ENCODE data around the gene ERP27.

ERP27 gene

DNA sequence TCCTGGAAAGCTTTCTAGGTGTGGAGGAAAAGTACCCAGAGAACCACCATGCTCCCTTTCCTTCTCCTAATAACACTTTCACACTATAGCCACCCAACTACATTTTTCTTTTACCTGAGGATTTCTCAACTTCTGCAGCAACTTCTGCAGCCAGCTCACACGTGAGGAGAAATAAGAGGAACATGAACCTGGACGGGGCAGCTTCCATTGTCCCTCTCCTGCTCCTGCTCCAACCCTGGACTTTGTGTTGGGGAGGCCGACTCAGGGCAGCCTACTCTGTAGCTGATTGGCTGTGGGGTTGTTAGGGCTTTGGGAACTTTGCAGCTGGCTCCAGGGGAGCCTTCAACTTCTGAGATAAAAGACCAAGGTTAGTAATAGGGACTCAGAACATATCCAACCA, at the start of gene ERP27:
ERP27 (minus strand) TSS at position 237 of the 400 bp plus-strand sequence; CDS start at position 208, 29 bp downstream.
- Histone ChIP-seq H3K9me3 (replicated peaks; ENCODE audit: insufficient read depth, low read length) (no peaks in the 10 kb centered on the region), H4K20me1 (ENCODE audit: insufficient read depth, low read length) (no peaks in the 10 kb centered on the region), H3K4me2 (ENCODE audit: low read depth, low read length) (no peak within 1 kb of the TSS), H3K36me3 (replicated peaks; ENCODE audit: insufficient read depth, low read length) (no peaks in the 10 kb centered on the region), H3K79me2 (ENCODE audit: low read length) (no peaks in the 10 kb centered on the region), H3K9me2 (replicated peaks; ENCODE audit: insufficient read depth, low read length) (no peaks in the 10 kb centered on the region), H3K4me1 (ENCODE audit: low read length) (no peaks in the 10 kb centered on the region), H3K9ac (ENCODE audit: low read length) (no peak within 1 kb of the TSS), H3F3A (ENCODE audit: insufficient read depth, low read length) (no peaks in the 10 kb centered on the region), H2AFZ (ENCODE audit: low read length) (no peak within 1 kb of the TSS), H3K4me3 (ENCODE audit: low read length) (no peak within 1 kb of the TSS), H3K27ac (ENCODE audit: low read length) (no peak within 1 kb of the TSS), H3K27me3 (replicated peaks; ENCODE audit: insufficient read depth, low read length) (no peaks in the 10 kb centered on the region)
- no peak for TF ChIP-seq EZH2 (optimal IDR thresholded peaks at IDR 0.05; ENCODE audit: low read depth, low read length)
- TF ChIP-seq EZH2phosphoT487 (IDR thresholded peaks at IDR 0.05; ENCODE audit: low read length), result no peak
- DNase-seq, result no peak

DNA sequence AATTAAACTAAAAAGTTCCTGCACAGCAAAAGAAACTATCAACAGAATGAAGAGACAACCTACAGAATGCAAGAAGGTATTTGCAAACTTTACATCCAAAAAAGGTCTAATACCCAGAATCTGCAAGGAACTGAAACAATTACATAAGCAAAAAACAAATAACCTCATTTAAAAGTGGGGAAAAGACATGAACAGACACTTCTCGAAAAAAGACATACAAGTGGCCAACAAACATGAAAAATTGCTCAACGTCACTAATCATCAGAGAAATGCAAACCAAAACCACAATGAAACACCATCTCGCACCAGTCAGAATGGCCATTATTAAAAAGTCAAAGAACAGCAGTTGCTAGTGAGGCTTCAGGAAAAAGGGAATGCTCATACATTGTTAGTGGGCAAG, 49.7 kb upstream of the ERP27 start:
- TF ChIP-seq EZH2phosphoT487 (IDR thresholded peaks at IDR 0.05; ENCODE audit: low read length) (no peak), EZH2 (optimal IDR thresholded peaks at IDR 0.05; ENCODE audit: low read depth, low read length) (no peak)
- TF ChIP-seq, protein P1, sequence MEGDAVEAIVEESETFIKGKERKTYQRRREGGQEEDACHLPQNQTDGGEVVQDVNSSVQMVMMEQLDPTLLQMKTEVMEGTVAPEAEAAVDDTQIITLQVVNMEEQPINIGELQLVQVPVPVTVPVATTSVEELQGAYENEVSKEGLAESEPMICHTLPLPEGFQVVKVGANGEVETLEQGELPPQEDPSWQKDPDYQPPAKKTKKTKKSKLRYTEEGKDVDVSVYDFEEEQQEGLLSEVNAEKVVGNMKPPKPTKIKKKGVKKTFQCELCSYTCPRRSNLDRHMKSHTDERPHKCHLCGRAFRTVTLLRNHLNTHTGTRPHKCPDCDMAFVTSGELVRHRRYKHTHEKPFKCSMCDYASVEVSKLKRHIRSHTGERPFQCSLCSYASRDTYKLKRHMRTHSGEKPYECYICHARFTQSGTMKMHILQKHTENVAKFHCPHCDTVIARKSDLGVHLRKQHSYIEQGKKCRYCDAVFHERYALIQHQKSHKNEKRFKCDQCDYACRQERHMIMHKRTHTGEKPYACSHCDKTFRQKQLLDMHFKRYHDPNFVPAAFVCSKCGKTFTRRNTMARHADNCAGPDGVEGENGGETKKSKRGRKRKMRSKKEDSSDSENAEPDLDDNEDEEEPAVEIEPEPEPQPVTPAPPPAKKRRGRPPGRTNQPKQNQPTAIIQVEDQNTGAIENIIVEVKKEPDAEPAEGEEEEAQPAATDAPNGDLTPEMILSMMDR (IDR thresholded peaks at IDR 0.05; ENCODE audit: low read length), result no peak
- Histone ChIP-seq H4K20me1 (ENCODE audit: insufficient read depth, low read length) (no peaks in the 10 kb centered on the region), H3K4me2 (ENCODE audit: low read depth, low read length) (peak overlapping the region; percentile 22; the same call in 1 of the 2 replicates), H3K4me3 (ENCODE audit: low read length) (0 out of 2 replicates have a peak overlapping the region, but pooled peaks have one; percentile 11), H3K79me2 (ENCODE audit: low read length) (no peaks in the 10 kb centered on the region), H3K9ac (ENCODE audit: low read length) (no peak overlapping the region), H2AFZ (ENCODE audit: low read length) (0 out of 2 replicates have a peak overlapping the region, but pooled peaks have one; percentile 29), H3K9me3 (replicated peaks; ENCODE audit: insufficient read depth, low read length) (no peaks in the 10 kb centered on the region), H3K27ac (ENCODE audit: low read length) (peak overlapping the region; percentile 11; the same call in 1 of the 2 replicates), H3K4me1 (ENCODE audit: low read length) (peaks cover 36% of the 10 kb centered on the region), H3K27me3 (replicated peaks; ENCODE audit: insufficient read depth, low read length) (no peaks in the 10 kb centered on the region), H3K9me2 (replicated peaks; ENCODE audit: insufficient read depth, low read length) (no peaks in the 10 kb centered on the region), H3F3A (ENCODE audit: insufficient read depth, low read length) (peaks cover 7% of the 10 kb centered on the region; the same call in 1 of the 2 replicates), H3K36me3 (replicated peaks; ENCODE audit: insufficient read depth, low read length) (no peaks in the 10 kb centered on the region)
- peak; percentile 26 for DNase-seq

DNA sequence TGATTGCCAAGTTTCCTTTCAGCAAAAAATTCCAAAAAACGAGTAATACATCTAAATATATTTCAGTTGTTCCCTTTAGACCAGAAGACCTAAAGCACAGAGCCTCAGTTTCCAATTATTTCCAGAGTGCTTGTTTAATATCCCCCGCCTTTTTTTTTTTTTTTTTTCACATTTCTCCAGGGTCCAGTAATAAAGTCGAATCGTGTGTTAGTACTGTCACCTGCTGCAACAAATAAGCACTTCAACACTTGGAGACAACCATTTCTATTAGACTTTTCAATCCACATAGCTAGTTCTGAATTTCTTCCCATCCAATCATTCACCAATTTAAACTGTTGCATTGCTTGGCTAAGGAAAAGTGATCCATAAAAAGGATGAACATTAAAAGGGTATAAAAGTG, 48.1 kb upstream of the ERP27 start:
- H3K9me3 ChIP-seq (replicated peaks; ENCODE audit: insufficient read depth, low read length), result no peaks in the 10 kb centered on the region
- no peaks in the 10 kb centered on the region for H3K27me3 ChIP-seq (replicated peaks; ENCODE audit: insufficient read depth, low read length)
- peaks cover 38% of the 10 kb centered on the region for H3K4me1 ChIP-seq (ENCODE audit: low read length)
- DNase-seq, result no peak
- no peaks in the 10 kb centered on the region for H3K36me3 ChIP-seq (replicated peaks; ENCODE audit: insufficient read depth, low read length)
- no peak overlapping the region for H2AFZ ChIP-seq (ENCODE audit: low read length)
- TF ChIP-seq, protein P1 (IDR thresholded peaks at IDR 0.05; ENCODE audit: low read length), result peak; percentile 10; the same call in 1 of the 2 replicates
- TF ChIP-seq EZH2phosphoT487 (IDR thresholded peaks at IDR 0.05; ENCODE audit: low read length), result no peak
- H3K9me2 ChIP-seq (replicated peaks; ENCODE audit: insufficient read depth, low read length), result no peaks in the 10 kb centered on the region
- H3F3A ChIP-seq (ENCODE audit: insufficient read depth, low read length), result peaks cover 7% of the 10 kb centered on the region; the same call in 1 of the 2 replicates
- H3K79me2 ChIP-seq (ENCODE audit: low read length), result no peaks in the 10 kb centered on the region
- no peak overlapping the region for H3K27ac ChIP-seq (ENCODE audit: low read length)
- no peaks in the 10 kb centered on the region for H4K20me1 ChIP-seq (ENCODE audit: insufficient read depth, low read length)
- no peak overlapping the region for H3K9ac ChIP-seq (ENCODE audit: low read length)
- no peak overlapping the region for H3K4me2 ChIP-seq (ENCODE audit: low read depth, low read length)
- H3K4me3 ChIP-seq (ENCODE audit: low read length), result no peak overlapping the region

DNA sequence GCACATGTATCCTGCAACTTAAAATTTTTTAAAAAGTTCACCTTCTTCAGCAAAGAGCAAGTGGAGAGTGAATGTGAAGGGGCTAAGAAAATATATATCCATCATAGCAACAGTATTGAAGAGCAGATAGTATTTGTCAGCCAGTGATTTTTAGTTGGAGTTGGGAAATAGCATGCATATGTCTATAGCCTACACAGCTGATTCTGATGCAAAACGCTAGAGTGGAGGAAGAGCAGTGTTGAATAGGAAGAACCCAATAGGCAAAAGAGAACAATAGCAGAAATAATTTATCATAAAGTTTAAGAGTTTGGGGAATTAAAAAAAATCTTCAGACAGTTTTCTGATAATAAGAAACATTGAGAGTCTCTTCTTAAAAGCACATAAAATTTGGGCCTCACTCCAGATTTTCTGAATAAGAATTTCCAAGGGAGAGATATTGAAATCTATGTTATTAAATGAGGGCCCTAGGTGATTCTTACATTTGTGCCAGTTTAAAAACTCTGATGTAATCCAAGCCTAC, 46.5 kb upstream of the ERP27 start:
- Histone ChIP-seq H4K20me1 (ENCODE audit: insufficient read depth, low read length) (no peaks in the 10 kb centered on the region), H2AFZ (ENCODE audit: low read length) (no peak overlapping the region), H3K9me3 (replicated peaks; ENCODE audit: insufficient read depth, low read length) (no peaks in the 10 kb centered on the region), H3K27ac (ENCODE audit: low read length) (no peak overlapping the region), H3K79me2 (ENCODE audit: low read length) (no peaks in the 10 kb centered on the region), H3K4me3 (ENCODE audit: low read length) (no peak overlapping the region), H3K27me3 (replicated peaks; ENCODE audit: insufficient read depth, low read length) (no peaks in the 10 kb centered on the region), H3F3A (ENCODE audit: insufficient read depth, low read length) (peaks cover 7% of the 10 kb centered on the region; the same call in 1 of the 2 replicates), H3K4me1 (ENCODE audit: low read length) (peaks cover 32% of the 10 kb centered on the region), H3K9me2 (replicated peaks; ENCODE audit: insufficient read depth, low read length) (no peaks in the 10 kb centered on the region), H3K36me3 (replicated peaks; ENCODE audit: insufficient read depth, low read length) (no peaks in the 10 kb centered on the region), H3K4me2 (ENCODE audit: low read depth, low read length) (no peak overlapping the region), H3K9ac (ENCODE audit: low read length) (no peak overlapping the region)
- TF ChIP-seq EZH2phosphoT487 (IDR thresholded peaks at IDR 0.05; ENCODE audit: low read length) (no peak), EZH2 (optimal IDR thresholded peaks at IDR 0.05; ENCODE audit: low read depth, low read length) (no peak)
- TF ChIP-seq, protein P1 (IDR thresholded peaks at IDR 0.05; ENCODE audit: low read length), result no peak
- DNase-seq, result no peak

All from MM.1S (cell line).